WTC11 (cell line): Measurements from ENCODE around the gene TMEM179. TPM values are rescaled to one million over a fixed set of nuclear protein-coding genes. Genes with fewer than 3 reads are reported as not detected.

Experiments
- ATAC-seq: fragments of 200-7000 bp; cut with Tn5 transposase; 2 replicates; pipeline ENCODE4 v1.10.0; 2021; ENCODE audit warnings: mild to moderate bottlenecking, moderate library complexity
- CTCF ChIA-PET: fragments of 300-600 bp; sonication (Branson Sonifier 250); formaldehyde crosslinking; loops from one replicate; lab custom pipeline; 2021; ENCODE audit warnings: antibody characterized with exemption; lab: Charles Lee
- POLR2A ChIA-PET: fragments of 350-600 bp; sonication (Branson Sonifier 250); formaldehyde crosslinking; loops from one replicate; lab custom pipeline; 2021; ENCODE audit warnings: antibody characterized with exemption; lab: Charles Lee
- DNase-seq: peaks from one replicate; pipeline ENCODE4 v3.0.0; 2021; ENCODE audit warnings: low spot score
- H3K27ac Mint-ChIP-seq: 2 replicates; pipeline ENCODE4 v1.8.0; 2021; ENCODE audit warnings: mixed read lengths
- H3K27me3 Mint-ChIP-seq: 2 replicates; pipeline ENCODE4 v1.8.0; 2021; ENCODE audit warnings: low read depth, mild to moderate bottlenecking, moderate library complexity, mixed read lengths
- H3K36me3 Mint-ChIP-seq: 2 replicates; pipeline ENCODE4 v1.8.0; 2021; ENCODE audit warnings: mixed read lengths
- H3K4me1 Mint-ChIP-seq: 2 replicates; pipeline ENCODE4 v1.8.0; 2022; ENCODE audit warnings: mixed read lengths
- H3K4me3 Mint-ChIP-seq: 2 replicates; pipeline ENCODE4 v1.8.0; 2021; ENCODE audit warnings: mild to moderate bottlenecking, moderate library complexity, mixed read lengths
- H3K9me3 Mint-ChIP-seq: 2 replicates; pipeline ENCODE4 v1.8.0; 2021; ENCODE audit warnings: mixed read lengths
- AR ChIP-seq: fragments of 250-450 bp; sonication (Bioruptor Pico); IDR thresholded peaks from 2 replicates; pipeline ENCODE4 v1.9.0; 2021; ENCODE audit warnings: mild to moderate bottlenecking
- E2F4 ChIP-seq: sonication (generic); formaldehyde crosslinking; IDR thresholded peaks from 2 replicates; pipeline ENCODE4 v1.8.1; 2022; ENCODE audit warnings: low read depth, mild to moderate bottlenecking, moderate library complexity, missing genetic modification reagents, borderline replicate concordance
- GABPB1 ChIP-seq: sonication (generic); formaldehyde crosslinking; IDR thresholded peaks from 2 replicates; pipeline ENCODE4 v1.8.1; 2023; ENCODE audit warnings: mild to moderate bottlenecking, missing genetic modification reagents
- MAX ChIP-seq: sonication (generic); formaldehyde crosslinking; IDR thresholded peaks from 2 replicates; pipeline ENCODE4 v1.8.0; 2022; ENCODE audit warnings: mild to moderate bottlenecking, missing genetic modification reagents
- MYBL2 ChIP-seq: sonication (generic); formaldehyde crosslinking; IDR thresholded peaks from 2 replicates; pipeline ENCODE4 v1.8.1; 2023; ENCODE audit warnings: mild to moderate bottlenecking, moderate library complexity, missing genetic modification reagents
- OVOL2 ChIP-seq: fragments of 250-450 bp; sonication (Bioruptor Pico); IDR thresholded peaks from 2 replicates; pipeline ENCODE4 v1.9.0; 2021; ENCODE audit warnings: mild to moderate bottlenecking, borderline replicate concordance
- RORB ChIP-seq: fragments of 250-450 bp; sonication (Bioruptor Pico); IDR thresholded peaks from 2 replicates; pipeline ENCODE4 v1.9.0; 2021; ENCODE audit warnings: mild to moderate bottlenecking
- STAT6 ChIP-seq: sonication (generic); formaldehyde crosslinking; conservative IDR thresholded peaks from 2 replicates; pipeline ENCODE4 v1.8.1; 2023; ENCODE audit warnings: mild to moderate bottlenecking, low read depth, missing genetic modification reagents, moderate library complexity
- TCF7 ChIP-seq: sonication (generic); formaldehyde crosslinking; IDR thresholded peaks from 2 replicates; pipeline ENCODE4 v1.8.0; 2022; ENCODE audit warnings: mild to moderate bottlenecking, low read depth, missing genetic modification reagents, moderate library complexity
- TEAD4 ChIP-seq: sonication (generic); formaldehyde crosslinking; IDR thresholded peaks from 2 replicates; pipeline ENCODE4 v1.8.0; 2022; ENCODE audit warnings: mild to moderate bottlenecking, missing genetic modification reagents
- USF1 ChIP-seq: sonication (generic); formaldehyde crosslinking; IDR thresholded peaks from 2 replicates; pipeline ENCODE4 v1.8.0; 2022; ENCODE audit warnings: mild to moderate bottlenecking, missing genetic modification reagents
- ZMAT4 ChIP-seq: fragments of 250-450 bp; sonication (Bioruptor Pico); IDR thresholded peaks from 2 replicates; pipeline ENCODE4 v1.9.0; 2021; ENCODE audit warnings: mild to moderate bottlenecking
- ZNF121 ChIP-seq: sonication (generic); formaldehyde crosslinking; IDR thresholded peaks from 2 replicates; pipeline ENCODE4 v1.8.0; 2023; ENCODE audit warnings: missing genetic modification reagents
- ZNF138 ChIP-seq: sonication (generic); formaldehyde crosslinking; conservative IDR thresholded peaks from 2 replicates; pipeline ENCODE4 v1.8.1; 2022; ENCODE audit warnings: mild to moderate bottlenecking, moderate library complexity, missing genetic modification reagents
- ZNF281 ChIP-seq: sonication (generic); formaldehyde crosslinking; IDR thresholded peaks from 2 replicates; pipeline ENCODE4 v1.8.0; 2023; ENCODE audit warnings: mild to moderate bottlenecking, missing genetic modification reagents
- ZNF425 ChIP-seq: fragments of 250-450 bp; sonication (Bioruptor Pico); conservative IDR thresholded peaks from 2 replicates; pipeline ENCODE4 v1.9.0; 2021; ENCODE audit warnings: mild to moderate bottlenecking
- ZNF532 ChIP-seq: fragments of 250-450 bp; sonication (Bioruptor Pico); IDR thresholded peaks from 2 replicates; pipeline ENCODE4 v1.9.0; 2021; ENCODE audit warnings: mild to moderate bottlenecking, borderline replicate concordance
- total RNA-seq: library from RNA; stranded (reverse); gene quantifications from 3 replicates; pipeline ENCODE4 v1.2.3, GENCODE V29; 2021

TMEM179 gene
- total RNA-seq, 1 experiment from 2014 or later = 2.4 TPM

- TF ChIP-seq ZMAT4 (CRISPR knock-in tag) (no peak), OVOL2 (CRISPR knock-in tag) (no peak), RORB (CRISPR knock-in tag) (no peak), GABPB1 (no peak), STAT6 (CRISPR knock-in tag) (no peak), USF1 (CRISPR knock-in tag) (no peak)
Measured at GRCh38 chr14:104602933-104603325, 1.6 kb downstream of the TMEM179 start (continued).

GRCh38 chr14:104602315-104602932 lies 2.1 kb downstream of the TMEM179 start:
- H3K4me3 Mint-ChIP-seq = no peak overlapping the region
- H3K27me3 Mint-ChIP-seq = peaks cover 34% of the 10 kb centered on the region
- no peak overlapping the region for H3K27ac Mint-ChIP-seq
- ChIA-PET POLR2A (no interaction called here), CTCF (no interaction called here)
- H3K4me1 Mint-ChIP-seq = peaks cover 10% of the 10 kb centered on the region
- no peaks in the 10 kb centered on the region for H3K9me3 Mint-ChIP-seq
- no peaks in the 10 kb centered on the region for H3K36me3 Mint-ChIP-seq
- DNase-seq = no peak
- no peak for ATAC-seq
- TF ChIP-seq AR (CRISPR knock-in tag) (no peak), ZNF281 (CRISPR knock-in tag) (no peak), E2F4 (no peak), ZNF138 (CRISPR knock-in tag) (no peak), TEAD4 (CRISPR knock-in tag) (no peak), TCF7 (CRISPR knock-in tag) (no peak), MYBL2 (CRISPR knock-in tag) (no peak), MAX (CRISPR knock-in tag) (no peak), ZNF425 (CRISPR knock-in tag) (no peak), ZNF532 (CRISPR knock-in tag) (no peak), ZNF121 (CRISPR knock-in tag) (no peak), ZMAT4 (CRISPR knock-in tag) (no peak)
